Measurements from ENCODE around the gene CNTLN. TPM values are rescaled to one million over a fixed set of nuclear protein-coding genes. Genes with fewer than 3 reads are reported as not detected.

The CNTLN gene
- total RNA-seq, 1 experiment from 2014 or later, result 15.0 TPM

- H2BK20ac ChIP-seq (ENCODE audit: low read depth, low read length, poor library complexity, severe bottlenecking), result no peak overlapping the region
- DNase-seq, result no peak
- no peak overlapping the region for H3K4ac ChIP-seq (ENCODE audit: low read depth, low read length)
- peaks cover 3 to 5% of the 10 kb centered on the region in 2 experiments; a peak in 4 of 5 replicates for H3K9me3 Mint-ChIP-seq
- H3K27ac ChIP-seq (ENCODE audit: insufficient read length, low read depth, low read length), result no peak overlapping the region
- H4K20me1 ChIP-seq (ENCODE audit: control insufficient read depth, insufficient read depth, insufficient read length), result no peaks in the 10 kb centered on the region
- no peaks in the 10 kb centered on the region for H3K27me3 Mint-ChIP-seq (ENCODE audit: low read depth)
- H3K79me1 ChIP-seq (ENCODE audit: insufficient read depth, low read depth, low read length, poor library complexity, severe bottlenecking), result no peaks in the 10 kb centered on the region
- H3T11ph ChIP-seq (ENCODE audit: low read length), result no peak overlapping the region
- no peak overlapping the region for H2AFZ ChIP-seq (ENCODE audit: low read length)
- no peak overlapping the region for H2BK15ac ChIP-seq (ENCODE audit: low read depth, low read length)
- H2BK5ac ChIP-seq (ENCODE audit: insufficient read length, low read length), result no peak overlapping the region
- H3K79me2 ChIP-seq (ENCODE audit: insufficient read depth, low read length), result no peaks in the 10 kb centered on the region
- no peak overlapping the region for H4K91ac ChIP-seq (ENCODE audit: insufficient read length, low read depth, low read length)
- H3K9ac ChIP-seq (ENCODE audit: extremely low read depth, insufficient read length, low read length), result no peak overlapping the region
- H4K5ac ChIP-seq (ENCODE audit: insufficient read length, low read depth, low read length), result no peak overlapping the region
- H2BK12ac ChIP-seq (ENCODE audit: insufficient read length, low read depth, low read length), result no peak overlapping the region
- no peak overlapping the region for H2AK5ac ChIP-seq (ENCODE audit: insufficient read length, low read length)
- H3K4me3 Mint-ChIP-seq, result no peak overlapping the region
- no peak overlapping the region for H2BK120ac ChIP-seq (ENCODE audit: low read depth, low read length, poor library complexity, severe bottlenecking)
- H3K23me2 ChIP-seq (ENCODE audit: insufficient read length, low read depth, low read length, poor library complexity, severe bottlenecking), result no peaks in the 10 kb centered on the region
- H3K27ac Mint-ChIP-seq, result peak overlapping the region in 1 of 3 experiments; percentile 4; a peak in 3 of 7 replicates
- H3K4me1 ChIP-seq (ENCODE audit: insufficient read depth, low read length), result no peaks in the 10 kb centered on the region
- no peaks in the 10 kb centered on the region for H3K27me3 ChIP-seq (ENCODE audit: insufficient read depth, low read length)
- peaks cover 17 to 18% of the 10 kb centered on the region in 2 experiments for H3K4me1 Mint-ChIP-seq
- H4K8ac ChIP-seq (replicated peaks; ENCODE audit: insufficient read length, low read depth, low read length), result no peak overlapping the region
- TF ChIP-seq CTCF (conservative IDR thresholded peaks at IDR 0.05), result no peak
- no peak overlapping the region for H3K18ac ChIP-seq (ENCODE audit: insufficient read length, low read depth, low read length)
- no peak overlapping the region for H3K23ac ChIP-seq (ENCODE audit: insufficient read length, low read depth, low read length)
- H3K9me3 ChIP-seq (ENCODE audit: control insufficient read depth, low read depth, low read length), result no peaks in the 10 kb centered on the region
- H3K56ac ChIP-seq (ENCODE audit: insufficient read length, low read depth, low read length), result no peak overlapping the region
- no peak overlapping the region for H3K4me2 ChIP-seq (ENCODE audit: insufficient read depth, insufficient read length, low read length)
- H3K36me3 Mint-ChIP-seq (ENCODE audit: insufficient read depth in 1 of 3, low read depth in 3 of 3), result peaks cover 11 to 20% (median 12%) of the 10 kb centered on the region in 3 experiments
- H3K14ac ChIP-seq (ENCODE audit: insufficient read depth, low read length), result no peak overlapping the region
These were observed 25.5 kb downstream of the CNTLN start for GRCh38 chr9:17160327-17160726.
